Measurements from ENCODE around the gene ARHGDIA.

GRCh38 chr17:81895400-81895799, 24.3 kb upstream of the ARHGDIA start:
- no peak for TF ChIP-seq ZNF384 (IDR thresholded peaks at IDR 0.05)
- no peak for TF ChIP-seq ARNT (IDR thresholded peaks at IDR 0.05)
- no peak for TF ChIP-seq SUZ12 (IDR thresholded peaks at IDR 0.05)
- TF ChIP-seq HDGF (IDR thresholded peaks at IDR 0.05; ENCODE audit: borderline replicate concordance) = no peak
- no peak for TF ChIP-seq ELF4 (IDR thresholded peaks at IDR 0.05)
- no peak for TF ChIP-seq TARDBP (IDR thresholded peaks at IDR 0.05)
- TF ChIP-seq FOXM1 (IDR thresholded peaks at IDR 0.05; ENCODE audit: borderline replicate concordance) = no peak
- TF ChIP-seq FOXA1 (IDR thresholded peaks at IDR 0.05) = no peak
- no peak for TF ChIP-seq NFRKB (IDR thresholded peaks at IDR 0.05)
- TF ChIP-seq SP1 (IDR thresholded peaks at IDR 0.05) = no peak
- TF ChIP-seq CTBP1 (IDR thresholded peaks at IDR 0.05; ENCODE audit: borderline replicate concordance) = no peak
- no peak for TF ChIP-seq L3MBTL2 (conservative IDR thresholded peaks at IDR 0.05)
- TF ChIP-seq, protein P1, sequence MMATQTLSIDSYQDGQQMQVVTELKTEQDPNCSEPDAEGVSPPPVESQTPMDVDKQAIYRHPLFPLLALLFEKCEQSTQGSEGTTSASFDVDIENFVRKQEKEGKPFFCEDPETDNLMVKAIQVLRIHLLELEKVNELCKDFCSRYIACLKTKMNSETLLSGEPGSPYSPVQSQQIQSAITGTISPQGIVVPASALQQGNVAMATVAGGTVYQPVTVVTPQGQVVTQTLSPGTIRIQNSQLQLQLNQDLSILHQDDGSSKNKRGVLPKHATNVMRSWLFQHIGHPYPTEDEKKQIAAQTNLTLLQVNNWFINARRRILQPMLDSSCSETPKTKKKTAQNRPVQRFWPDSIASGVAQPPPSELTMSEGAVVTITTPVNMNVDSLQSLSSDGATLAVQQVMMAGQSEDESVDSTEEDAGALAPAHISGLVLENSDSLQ (IDR thresholded peaks at IDR 0.05) = no peak

Measured in HEK293T (cell line).